Astrocyte (in vitro differentiated cells and primary cell): ENCODE data around the gene MEDAG.

ENCODE experiments used
- EZH2 ChIP-seq: IDR thresholded peaks from 2 replicates; pipeline ENCODE4 v1.6.1; 2012; ENCODE audit warnings: mild to moderate bottlenecking, low read length, inconsistent platforms; ENCODE audit not compliant: insufficient read depth
- TF ChIP-seq, protein P1 (sequence below): IDR thresholded peaks from 2 replicates; pipeline ENCODE4 v1.5.1; 2011; ENCODE audit warnings: low read depth, mild to moderate bottlenecking, inconsistent platforms, low read length, moderate library complexity; ENCODE audit not compliant: insufficient read depth

GRCh38 chr13:30906411-30907051 lies 460 bp downstream of the MEDAG start:
- TF ChIP-seq EZH2 = no peak
- TF ChIP-seq, protein P1, sequence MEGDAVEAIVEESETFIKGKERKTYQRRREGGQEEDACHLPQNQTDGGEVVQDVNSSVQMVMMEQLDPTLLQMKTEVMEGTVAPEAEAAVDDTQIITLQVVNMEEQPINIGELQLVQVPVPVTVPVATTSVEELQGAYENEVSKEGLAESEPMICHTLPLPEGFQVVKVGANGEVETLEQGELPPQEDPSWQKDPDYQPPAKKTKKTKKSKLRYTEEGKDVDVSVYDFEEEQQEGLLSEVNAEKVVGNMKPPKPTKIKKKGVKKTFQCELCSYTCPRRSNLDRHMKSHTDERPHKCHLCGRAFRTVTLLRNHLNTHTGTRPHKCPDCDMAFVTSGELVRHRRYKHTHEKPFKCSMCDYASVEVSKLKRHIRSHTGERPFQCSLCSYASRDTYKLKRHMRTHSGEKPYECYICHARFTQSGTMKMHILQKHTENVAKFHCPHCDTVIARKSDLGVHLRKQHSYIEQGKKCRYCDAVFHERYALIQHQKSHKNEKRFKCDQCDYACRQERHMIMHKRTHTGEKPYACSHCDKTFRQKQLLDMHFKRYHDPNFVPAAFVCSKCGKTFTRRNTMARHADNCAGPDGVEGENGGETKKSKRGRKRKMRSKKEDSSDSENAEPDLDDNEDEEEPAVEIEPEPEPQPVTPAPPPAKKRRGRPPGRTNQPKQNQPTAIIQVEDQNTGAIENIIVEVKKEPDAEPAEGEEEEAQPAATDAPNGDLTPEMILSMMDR = no peak
